Brain microvascular endothelial cell (primary cell): Measurements from ENCODE around the gene PCBP3.

Experiments
- DNase-seq: peaks from one replicate; pipeline ENCODE4 v3.0.0-alpha.2; 2020
- H3K27ac ChIP-seq: fragments of 250-450 bp; sonication (Bioruptor Pico); 2 replicates; pipeline ENCODE4 v1.5.1; 2020; ENCODE audit warnings: mild to moderate bottlenecking, moderate library complexity
- H3K27me3 ChIP-seq: fragments of 250-450 bp; sonication (Bioruptor Pico); replicated peaks from 2 replicates; pipeline ENCODE4 v1.5.1; 2020; ENCODE audit warnings: mild to moderate bottlenecking
- H3K36me3 ChIP-seq: fragments of 250-450 bp; sonication (Bioruptor Pico); replicated peaks from 2 replicates; pipeline ENCODE4 v1.5.1; 2020; ENCODE audit warnings: mild to moderate bottlenecking
- H3K4me3 ChIP-seq: 2 replicates; pipeline ENCODE4 v1.5.1; 2011; ENCODE audit warnings: low read depth, mild to moderate bottlenecking, control low read depth, low read length, moderate library complexity
- in situ Hi-C: cut with HindIII; loops from 2 replicates; pipeline ENCODE4 v1.10.0; 2017; ENCODE audit warnings: low sequenced_read_pairs, low pct_ligation_motif_present
- TF ChIP-seq, protein P1 (sequence below): IDR thresholded peaks from 2 replicates; pipeline ENCODE4 v1.5.1; 2011; ENCODE audit warnings: low read depth, mild to moderate bottlenecking, moderate library complexity, low read length, control low read depth, inconsistent platforms; ENCODE audit errors: missing control alignments

The PCBP3 gene

DNA sequence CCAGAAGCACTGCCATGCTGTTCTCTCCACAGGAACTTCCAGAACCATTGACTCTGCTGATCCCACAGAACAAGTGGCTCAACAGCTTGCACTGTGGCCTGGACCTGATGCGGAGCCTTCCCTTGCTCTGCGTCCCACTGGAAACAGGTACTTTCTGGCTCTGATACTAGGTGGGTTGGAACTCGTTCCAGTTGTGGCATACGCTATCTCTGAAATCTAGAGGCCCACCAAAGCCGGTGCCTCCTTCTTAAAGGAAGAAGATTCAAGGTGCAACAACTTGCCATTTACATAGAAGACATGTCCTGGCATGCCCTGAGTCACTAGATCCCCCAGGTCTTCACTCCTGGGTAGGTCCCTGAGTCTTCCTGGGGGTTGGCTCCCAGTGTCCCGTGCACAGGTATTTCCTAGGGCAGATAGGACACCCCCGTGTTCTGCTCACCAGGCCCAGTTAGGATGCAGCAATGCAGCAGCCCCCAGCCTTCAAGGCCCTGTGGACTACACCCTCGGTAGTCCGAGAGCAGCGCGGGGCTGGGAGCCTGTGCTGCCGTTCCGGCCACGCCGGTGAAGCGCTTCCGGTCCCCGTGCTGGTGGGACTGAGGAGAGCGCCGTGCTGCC lies 10.8 kb upstream of the PCBP3 start:
- Histone ChIP-seq H3K27me3 (no peaks in the 10 kb centered on the region), H3K36me3 (no peaks in the 10 kb centered on the region), H3K27ac (no peak overlapping the region), H3K4me3 (no peak overlapping the region)
- in situ Hi-C loops, result no loop called here
- no peak for DNase-seq
- TF ChIP-seq, protein P1, sequence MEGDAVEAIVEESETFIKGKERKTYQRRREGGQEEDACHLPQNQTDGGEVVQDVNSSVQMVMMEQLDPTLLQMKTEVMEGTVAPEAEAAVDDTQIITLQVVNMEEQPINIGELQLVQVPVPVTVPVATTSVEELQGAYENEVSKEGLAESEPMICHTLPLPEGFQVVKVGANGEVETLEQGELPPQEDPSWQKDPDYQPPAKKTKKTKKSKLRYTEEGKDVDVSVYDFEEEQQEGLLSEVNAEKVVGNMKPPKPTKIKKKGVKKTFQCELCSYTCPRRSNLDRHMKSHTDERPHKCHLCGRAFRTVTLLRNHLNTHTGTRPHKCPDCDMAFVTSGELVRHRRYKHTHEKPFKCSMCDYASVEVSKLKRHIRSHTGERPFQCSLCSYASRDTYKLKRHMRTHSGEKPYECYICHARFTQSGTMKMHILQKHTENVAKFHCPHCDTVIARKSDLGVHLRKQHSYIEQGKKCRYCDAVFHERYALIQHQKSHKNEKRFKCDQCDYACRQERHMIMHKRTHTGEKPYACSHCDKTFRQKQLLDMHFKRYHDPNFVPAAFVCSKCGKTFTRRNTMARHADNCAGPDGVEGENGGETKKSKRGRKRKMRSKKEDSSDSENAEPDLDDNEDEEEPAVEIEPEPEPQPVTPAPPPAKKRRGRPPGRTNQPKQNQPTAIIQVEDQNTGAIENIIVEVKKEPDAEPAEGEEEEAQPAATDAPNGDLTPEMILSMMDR, result no peak

DNA sequence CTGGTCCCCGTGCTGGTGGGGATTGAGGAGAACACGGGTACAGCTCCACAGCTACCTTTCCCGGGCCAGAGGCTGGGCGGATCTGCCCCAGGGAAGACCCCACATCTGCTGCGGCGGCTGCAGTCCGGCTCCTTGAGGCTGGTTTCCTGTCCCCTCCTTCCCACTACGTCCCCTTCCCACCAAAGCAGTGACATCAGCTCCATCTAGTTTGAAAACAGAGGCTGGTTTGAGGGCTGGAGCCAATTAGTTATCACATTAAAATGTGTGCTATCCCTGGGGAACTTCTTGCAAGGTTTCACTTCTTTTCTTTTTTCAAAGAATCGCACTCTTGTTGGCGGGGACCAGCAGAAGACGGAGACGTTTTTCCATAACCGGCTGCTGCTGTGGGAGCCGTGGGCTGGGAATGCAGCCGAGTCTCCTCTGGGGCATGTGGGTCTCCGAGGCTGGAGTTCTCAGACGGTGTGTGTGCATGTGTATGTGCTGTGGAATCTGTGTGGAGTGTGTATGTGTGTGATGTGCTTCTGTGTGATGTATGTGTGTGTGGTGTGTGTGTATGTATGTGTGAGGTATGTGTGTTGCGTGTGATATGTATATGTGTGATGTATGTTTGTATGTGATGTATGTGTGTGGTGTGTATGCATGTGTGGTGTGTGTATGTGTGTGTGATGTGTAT lies 8.9 kb upstream of the PCBP3 start:
- H3K4me3 ChIP-seq, result no peak overlapping the region
- TF ChIP-seq, protein P1, result no peak
- no peaks in the 10 kb centered on the region for H3K27me3 ChIP-seq
- peak; percentile 70 for DNase-seq
- no peaks in the 10 kb centered on the region for H3K36me3 ChIP-seq
- in situ Hi-C loops, result no loop called here
- no peak overlapping the region for H3K27ac ChIP-seq

DNA sequence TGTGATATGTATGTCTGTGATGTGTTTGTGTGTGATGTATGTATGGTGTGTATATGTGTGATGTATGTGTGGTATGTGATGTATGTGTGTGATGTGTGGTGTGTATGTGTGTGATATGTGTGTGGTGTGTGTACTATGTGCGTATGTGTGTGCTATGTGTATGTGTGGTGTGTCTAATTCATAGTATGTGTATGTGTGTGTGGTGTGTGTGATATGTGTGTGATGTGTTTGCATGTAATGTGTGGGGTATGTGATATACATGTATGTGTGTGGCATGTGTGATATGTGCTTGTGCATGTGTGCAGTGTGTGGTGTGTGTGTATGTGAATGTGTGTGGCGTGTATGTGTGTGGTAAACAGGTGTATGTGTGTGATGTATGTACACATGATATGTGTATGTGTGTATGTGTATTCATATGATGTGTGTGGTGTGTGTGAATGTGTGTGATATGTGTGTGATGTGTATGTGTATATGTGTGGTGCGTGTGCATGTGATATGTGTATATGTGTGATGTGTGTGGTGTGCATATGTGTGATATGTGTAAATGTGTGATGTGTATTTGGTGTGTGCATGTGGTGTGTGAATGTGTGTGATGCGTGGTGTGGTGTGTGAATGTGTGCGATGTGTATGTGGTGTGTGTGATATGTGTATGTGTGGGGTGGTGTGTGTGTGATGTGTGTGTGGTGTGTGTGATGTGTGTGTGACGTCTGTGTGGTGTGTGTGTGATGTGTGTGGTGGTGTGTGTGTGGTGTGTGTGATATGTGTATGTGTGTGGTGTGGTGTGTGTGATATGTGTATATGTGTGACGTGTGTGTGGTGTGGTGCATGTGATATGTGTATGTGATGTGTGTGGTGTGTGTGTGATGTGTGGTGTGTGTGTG lies 8.0 kb upstream of the PCBP3 start:
- Histone ChIP-seq H3K27me3 (no peaks in the 10 kb centered on the region), H3K27ac (no peak overlapping the region), H3K4me3 (no peak overlapping the region), H3K36me3 (no peaks in the 10 kb centered on the region)
- TF ChIP-seq, protein P1, result no peak
- DNase-seq, result no peak
- in situ Hi-C loops, result no loop called here

DNA sequence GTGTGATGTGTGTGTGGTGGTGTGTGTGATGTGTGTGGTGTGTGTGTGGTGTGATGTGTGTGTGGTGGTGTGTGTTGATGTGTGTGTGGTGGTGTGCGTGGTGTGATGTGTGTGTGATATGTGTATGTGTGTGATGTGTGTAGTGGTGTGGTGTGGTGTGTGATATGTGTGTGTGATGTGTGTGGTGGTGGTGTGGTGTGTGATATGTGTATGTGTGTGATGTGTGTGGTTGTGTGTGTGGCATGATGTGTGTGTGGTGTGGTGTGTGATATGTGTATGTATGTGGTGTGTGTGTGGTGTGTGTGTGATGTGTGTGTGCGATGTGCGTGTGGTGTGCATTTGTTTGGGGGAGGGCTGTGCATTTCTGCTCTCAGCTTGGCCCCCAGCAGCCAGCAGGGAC lies 7.1 kb upstream of the PCBP3 start:
- no peak for DNase-seq
- Histone ChIP-seq H3K36me3 (no peaks in the 10 kb centered on the region), H3K4me3 (no peak overlapping the region), H3K27ac (no peak overlapping the region), H3K27me3 (no peaks in the 10 kb centered on the region)
- TF ChIP-seq, protein P1, result no peak
- in situ Hi-C loops, result no loop called here

DNA sequence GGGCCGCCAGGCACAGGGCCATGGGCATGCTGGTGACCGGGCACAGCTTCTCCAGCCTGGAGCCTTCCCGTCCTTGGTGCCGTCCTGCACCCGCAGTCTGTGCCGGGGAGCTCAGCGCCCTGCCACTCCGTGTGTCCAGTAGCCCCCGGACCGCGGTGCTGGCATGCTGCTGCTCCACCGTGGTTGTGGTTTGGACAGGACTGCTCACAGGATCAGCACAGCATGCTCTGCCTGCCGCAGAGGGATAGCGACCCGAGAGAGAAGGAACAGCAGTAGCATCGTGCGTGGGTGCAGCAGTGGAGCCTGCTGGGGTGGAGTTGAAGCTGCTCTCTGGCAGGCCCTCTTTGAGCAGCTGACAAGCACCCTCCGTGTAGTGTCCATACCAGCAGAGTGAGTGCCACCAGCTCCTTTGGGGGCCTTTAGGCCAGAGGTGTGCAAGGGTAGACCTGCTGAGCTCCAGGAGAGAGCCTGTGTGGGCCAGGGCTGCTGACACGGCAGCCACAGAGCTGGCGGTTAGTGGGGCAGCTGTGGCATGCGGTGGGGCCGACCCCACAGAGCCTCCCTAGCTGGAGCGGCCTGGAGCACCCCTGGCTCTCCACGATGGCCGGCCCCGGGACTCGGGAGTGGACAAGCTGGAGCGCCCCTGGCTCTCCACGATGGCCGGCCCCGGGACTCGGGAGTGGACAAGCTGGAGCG lies 6.4 kb upstream of the PCBP3 start:
- in situ Hi-C loops, result no loop called here
- H3K27ac ChIP-seq, result no peak overlapping the region
- no peaks in the 10 kb centered on the region for H3K36me3 ChIP-seq
- no peak for DNase-seq
- H3K27me3 ChIP-seq, result no peaks in the 10 kb centered on the region
- TF ChIP-seq, protein P1, result no peak
- H3K4me3 ChIP-seq, result no peak overlapping the region
